GOT3 (cell line): ENCODE results near the gene ASTL.

ENCODE experiments used
- DNase-seq: peaks from one replicate; lab custom pipeline; 2025; ENCODE audit warnings: mixed read lengths; lab: John Stamatoyannopoulos, UW

Gene ASTL

GRCh38 chr2:96083064-96083939 lies 55.0 kb downstream of the ASTL start:
- no peak for DNase-seq

GRCh38 chr2:96082211-96083063 lies 55.9 kb downstream of the ASTL start:
- DNase-seq: no peak

- DNase-seq: no peak
Measured at GRCh38 chr2:96081042-96081441, 57.3 kb downstream of the ASTL start.

GRCh38 chr2:96075199-96075771 lies 63.0 kb downstream of the ASTL start:
- no peak for DNase-seq

GRCh38 chr2:96074156-96074555 lies 64.1 kb downstream of the ASTL start:
- DNase-seq: no peak

- no peak for DNase-seq
Measured at GRCh38 chr2:96073170-96073775, 65.0 kb downstream of the ASTL start.
